ENCODE data around the gene SMYD3.

SMYD3 gene

DNA sequence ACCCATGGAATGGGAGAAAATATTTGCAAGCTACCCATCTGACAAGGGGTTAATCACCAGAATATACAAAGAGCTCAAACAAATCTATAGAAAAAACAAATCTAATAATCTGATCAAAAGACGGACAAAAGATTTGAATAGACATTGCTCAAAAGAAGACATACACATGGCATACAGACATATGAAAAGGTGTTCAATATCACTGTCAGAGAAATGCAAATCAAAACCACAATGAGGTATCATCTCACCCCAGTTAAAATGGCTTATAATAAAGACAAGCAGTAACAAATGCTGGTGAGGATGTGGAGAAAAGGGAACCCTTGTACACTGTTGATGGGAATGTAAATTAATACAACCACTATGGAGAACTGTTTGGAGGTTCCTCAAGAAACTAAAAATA lies 600.9 kb downstream of the SMYD3 start:
- no peak for DNase-seq (ENCODE audit: low read depth)

DNA sequence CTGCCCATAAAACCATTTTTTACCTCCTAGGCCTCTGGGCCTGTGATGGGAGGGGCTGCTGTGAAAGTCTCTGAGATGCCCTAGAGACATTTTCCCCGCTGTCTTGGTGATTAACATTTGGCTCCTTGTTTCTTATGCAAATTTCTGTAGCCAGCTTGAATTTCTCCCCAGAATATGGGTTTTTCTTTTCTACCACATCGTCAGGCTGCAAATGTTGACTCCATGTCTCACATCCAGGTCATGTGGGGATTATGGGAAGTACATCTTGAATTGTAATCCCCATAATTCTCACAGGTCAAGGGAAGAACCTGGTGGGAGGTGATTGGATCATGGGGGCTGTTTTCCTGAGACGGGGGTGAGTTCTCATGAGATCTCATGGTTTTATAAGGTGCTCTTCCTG lies 603.2 kb downstream of the SMYD3 start:
- DNase-seq (ENCODE audit: low read depth), result no peak

DNA sequence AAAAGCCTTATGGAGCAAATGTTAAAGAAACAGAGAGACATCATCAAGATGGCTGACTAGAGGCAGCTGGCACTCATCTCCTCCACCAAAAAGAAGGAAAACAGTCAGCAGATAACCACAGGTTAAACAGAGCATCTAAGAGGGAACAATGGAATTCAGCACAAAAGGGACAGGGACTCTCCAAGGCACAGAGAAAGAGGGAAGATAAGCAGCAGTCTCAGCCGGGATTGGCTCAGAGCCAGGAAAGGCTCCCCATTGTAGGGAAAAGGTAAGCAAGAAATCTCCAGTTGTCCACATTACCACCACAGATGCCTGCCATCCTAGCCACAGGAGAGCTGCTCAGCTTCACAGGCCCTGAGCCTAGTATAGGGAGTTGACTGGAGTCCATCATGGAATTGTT lies 605.5 kb downstream of the SMYD3 start:
- DNase-seq (ENCODE audit: low read depth), result no peak

DNA sequence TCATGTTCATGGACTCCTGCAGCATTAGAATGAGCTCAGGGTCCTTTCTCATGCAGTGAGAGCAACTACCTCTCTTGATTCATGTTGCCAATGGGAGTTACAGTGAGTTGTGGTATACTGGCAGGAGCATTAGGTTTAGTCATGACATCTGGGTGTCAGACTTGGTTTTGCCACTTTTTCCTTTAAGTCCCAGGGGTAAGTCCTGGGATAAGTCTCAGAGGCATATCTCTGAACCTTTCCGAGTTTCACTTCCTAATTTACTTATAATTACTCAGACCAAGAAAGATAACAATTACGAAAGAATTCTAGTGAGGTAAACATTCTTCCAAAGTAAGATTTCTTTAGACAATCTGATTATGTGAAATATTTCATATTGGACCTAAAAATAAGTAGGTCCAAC lies 606.0 kb downstream of the SMYD3 start:
- DNase-seq (ENCODE audit: low read depth), result no peak

DNA sequence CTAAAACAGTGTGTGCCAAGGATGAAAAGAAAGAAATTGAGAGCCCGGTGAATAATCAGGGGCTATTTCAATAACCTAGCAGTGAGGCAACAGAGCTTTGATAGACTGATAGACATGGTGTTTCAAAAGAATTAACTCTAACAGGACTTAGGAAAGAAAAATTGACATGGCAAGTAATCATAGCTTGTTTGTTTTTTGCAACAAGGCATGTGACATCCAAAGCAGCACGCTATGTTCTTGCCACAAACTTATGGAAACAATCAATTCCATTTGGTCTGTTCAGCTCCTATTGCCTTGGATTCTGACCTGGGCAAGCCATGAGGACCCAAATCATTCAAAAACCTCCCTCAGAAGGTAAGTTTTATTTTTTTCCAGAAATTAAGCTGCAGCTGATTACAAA lies 608.5 kb downstream of the SMYD3 start:
- DNase-seq (ENCODE audit: low read depth), result no peak

DNA sequence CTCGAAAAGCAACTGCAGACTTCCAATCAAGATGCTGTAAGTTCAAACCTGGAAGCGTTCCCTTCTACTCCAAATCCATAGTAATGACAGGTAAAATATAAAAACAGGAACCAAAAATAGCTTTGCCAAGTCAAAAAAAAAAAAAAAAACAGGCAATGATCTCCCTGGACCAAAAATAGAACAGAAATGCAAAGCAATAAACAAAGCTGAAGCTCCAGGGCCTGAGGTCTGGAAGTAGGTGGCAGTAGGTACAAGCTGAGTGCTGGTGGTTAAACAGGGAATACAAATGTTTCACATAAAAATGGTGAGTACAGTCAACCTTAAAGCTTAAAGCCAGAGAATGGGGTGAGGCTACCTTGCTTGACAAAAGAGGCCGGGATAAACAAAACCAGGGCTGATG lies 610.8 kb downstream of the SMYD3 start:
- DNase-seq (ENCODE audit: low read depth), result no peak

DNA sequence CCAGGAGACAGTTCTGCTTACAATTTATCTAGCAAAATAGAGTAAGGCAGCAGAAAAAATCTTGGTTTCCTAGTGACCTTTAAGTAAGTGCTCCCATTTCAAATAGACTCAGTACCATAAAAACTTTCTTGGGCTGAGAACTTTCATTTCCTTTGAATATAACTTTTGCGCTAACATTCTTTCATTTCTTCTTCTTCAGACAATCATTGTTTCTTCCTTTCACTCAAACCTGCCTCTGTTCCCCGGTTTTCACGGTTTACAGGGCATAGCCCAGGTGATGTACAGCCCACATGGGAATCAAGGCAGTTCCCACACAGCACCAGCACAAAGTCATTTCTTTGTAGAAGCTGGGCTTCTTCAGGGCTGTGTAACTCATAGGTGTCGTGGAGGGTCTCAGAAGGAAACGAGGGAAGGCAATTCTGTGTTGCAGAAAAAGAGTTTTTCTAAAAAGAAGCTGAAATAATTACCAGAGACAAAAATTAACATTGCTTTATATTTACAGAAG lies 611.6 kb downstream of the SMYD3 start:
- no peak for DNase-seq (ENCODE audit: low read depth)

DNA sequence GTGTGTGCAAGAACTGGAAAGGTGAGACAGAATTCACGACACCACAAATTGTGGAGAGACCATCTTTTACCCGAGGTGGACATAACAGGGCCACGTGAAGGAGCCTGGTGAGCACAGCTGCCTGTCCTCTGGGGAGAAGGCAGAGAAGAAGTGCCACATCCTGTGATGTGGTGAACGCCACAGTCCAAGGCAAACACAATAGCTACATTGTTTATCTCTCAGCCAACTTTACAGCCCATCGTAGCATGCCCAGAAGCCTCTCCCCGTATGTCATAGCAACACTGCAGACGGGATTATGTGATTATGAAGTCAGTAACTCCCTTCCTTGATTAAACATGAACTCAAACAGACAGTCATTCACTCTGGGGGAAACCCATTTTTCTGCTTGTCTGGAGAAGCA lies 612.2 kb downstream of the SMYD3 start:
- no peak for DNase-seq (ENCODE audit: low read depth)

DNA sequence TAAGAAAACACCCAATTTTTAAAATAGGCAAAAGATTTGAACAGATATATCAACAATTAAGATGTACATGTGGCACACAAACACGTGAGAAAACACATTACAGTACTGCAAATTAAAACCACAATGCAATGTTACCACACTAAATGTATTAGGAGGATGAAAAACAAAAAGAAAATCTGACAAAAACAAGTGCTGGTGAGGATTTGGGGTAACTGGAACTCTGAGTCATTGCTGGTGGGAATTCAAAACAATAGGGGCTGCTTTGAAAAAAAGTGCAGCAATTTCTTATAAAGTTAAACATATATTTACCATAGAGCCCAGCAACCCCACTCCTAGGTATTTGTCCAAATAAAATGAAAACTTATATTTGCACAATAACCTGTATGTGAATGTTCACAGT lies 614.1 kb downstream of the SMYD3 start:
- no peak for DNase-seq (ENCODE audit: low read depth)

DNA sequence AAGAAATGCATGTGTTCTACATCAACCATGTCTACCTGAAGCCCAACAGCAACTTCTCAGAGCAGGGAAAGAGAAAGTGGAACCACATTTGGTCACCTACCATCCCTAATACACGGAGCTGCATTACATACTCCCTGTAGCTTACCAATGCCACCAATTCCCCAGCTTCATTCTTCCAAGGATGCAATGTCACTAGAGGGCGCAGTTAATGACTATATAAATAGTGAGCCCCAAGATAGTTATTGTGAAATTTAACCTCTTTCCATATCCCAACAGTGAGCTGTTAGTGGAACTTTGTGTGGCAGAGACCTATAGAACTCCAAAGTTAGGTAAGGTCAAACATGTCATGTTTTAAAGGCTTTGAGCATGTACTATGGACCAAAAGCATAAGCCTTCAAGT lies 618.3 kb downstream of the SMYD3 start:
- no peak for DNase-seq (ENCODE audit: low read depth)

DNA sequence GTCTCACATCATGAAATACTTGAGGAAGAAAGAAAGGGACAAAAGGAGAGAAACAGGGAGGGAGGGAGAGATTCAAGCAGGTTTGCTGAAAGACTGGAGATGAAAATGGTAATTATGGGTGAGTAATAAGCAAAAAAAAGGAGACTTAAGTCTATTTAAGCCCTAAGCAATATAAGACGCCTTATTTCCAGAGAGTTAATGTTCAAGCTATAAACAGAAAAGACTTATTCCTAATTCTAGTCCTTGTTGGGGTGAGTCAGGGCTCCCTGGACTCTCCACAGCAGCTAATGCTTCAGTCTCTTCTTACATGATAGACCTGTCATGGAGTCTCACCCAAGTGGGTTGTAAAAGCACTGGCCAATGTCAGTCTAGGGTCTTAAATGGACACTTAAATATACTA lies 619.2 kb downstream of the SMYD3 start:
- DNase-seq (ENCODE audit: low read depth), result no peak

DNA sequence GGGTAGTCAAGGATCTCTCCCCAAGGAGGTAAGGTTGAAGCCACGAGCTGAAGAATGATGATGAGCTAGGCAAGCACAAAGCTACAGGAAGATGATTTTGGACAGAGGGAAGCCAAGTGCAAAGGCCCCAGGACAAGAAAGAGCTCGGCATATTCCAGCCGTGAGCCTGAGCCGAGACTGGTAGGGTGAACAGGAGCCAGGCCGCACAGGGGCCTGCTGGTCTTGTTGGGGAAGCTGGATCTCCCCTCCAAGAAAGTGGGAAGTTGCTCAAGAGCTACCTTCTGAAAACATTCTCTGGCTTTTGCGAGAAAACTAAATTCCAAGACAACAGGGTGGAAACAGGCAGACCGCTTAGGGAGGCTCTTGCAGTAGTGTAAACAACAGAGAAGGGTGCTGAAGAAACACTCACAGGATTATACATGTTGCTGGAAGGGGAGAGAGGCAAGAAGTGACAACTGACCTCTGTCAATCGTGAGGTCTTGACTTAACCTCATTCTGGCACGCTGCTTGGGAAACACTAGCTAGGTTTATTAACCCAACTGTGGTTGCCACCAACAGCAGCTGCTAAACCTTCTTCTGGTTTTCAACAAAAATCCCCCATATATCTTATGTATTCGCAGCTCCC lies 625.2 kb downstream of the SMYD3 start:
- no peak for DNase-seq (ENCODE audit: low read depth)

DNA sequence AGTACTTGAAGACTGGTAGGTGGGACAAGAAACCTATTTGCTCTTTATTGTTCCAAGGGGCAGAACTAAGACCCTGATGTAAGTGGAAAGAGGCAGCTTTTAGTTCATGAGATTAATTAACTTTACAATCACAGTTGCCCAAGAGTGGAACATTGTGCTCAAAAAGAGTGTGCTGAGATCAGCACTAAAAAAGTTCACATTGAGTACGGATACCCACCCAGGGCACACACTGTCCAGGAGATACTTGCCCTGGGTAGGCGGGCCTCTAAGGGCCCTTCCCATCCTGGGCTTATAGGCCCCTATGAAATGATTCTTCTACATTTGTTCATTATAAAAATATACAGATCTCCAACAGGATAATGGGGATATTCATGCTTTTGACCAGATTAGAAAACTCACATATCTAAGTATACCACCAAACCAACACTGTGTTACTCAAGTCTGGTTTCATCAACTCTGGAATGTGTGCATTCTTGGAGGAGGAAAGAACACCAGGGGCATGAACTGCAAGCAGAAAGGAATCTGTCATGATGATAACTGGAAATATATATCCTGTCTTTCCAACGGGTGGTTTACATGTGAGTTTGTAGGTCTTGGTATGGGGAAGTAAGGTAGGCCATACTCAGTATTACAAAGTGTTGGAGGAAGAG lies 626.2 kb downstream of the SMYD3 start:
- no peak for DNase-seq (ENCODE audit: low read depth)

DNA sequence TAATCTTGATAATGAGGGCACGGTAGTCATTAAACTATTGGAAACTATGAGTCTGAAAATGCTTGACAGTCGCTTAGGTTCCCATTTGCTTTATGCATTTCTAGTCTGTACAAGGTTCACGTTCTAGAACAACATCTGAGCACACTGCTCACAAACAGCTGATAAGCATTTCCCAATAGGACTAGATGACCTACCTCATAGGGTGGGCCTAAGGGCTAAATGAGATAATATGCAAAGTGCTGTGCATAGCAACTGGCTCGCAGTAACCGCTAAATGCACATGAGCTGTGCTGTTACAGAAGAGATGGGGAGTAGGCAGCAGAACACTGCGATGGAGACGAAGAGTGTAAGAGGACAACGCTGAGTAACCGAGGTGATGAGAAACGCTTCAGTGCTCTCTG lies 628.0 kb downstream of the SMYD3 start:
- no peak for DNase-seq (ENCODE audit: low read depth)

DNA sequence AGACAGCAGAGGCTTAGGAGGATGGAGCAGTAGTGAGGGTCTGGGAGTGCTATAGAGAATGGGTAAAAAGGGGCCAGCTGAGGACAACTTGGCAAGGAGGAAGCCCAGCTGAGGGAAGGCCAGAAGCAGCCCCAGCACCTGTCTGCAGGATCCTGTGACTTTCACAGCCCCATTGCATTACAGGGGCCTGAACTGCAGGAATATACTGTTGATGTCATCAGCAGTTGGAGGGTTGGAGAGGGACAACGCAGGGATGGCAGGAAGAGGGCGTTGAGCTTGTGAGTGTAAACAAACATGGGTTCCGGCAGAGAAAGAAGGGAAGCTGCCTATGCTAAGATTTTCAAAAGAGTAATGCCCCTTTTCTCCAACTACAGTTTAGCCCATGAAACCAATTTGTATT lies 628.5 kb downstream of the SMYD3 start:
- no peak for DNase-seq (ENCODE audit: low read depth)

DNA sequence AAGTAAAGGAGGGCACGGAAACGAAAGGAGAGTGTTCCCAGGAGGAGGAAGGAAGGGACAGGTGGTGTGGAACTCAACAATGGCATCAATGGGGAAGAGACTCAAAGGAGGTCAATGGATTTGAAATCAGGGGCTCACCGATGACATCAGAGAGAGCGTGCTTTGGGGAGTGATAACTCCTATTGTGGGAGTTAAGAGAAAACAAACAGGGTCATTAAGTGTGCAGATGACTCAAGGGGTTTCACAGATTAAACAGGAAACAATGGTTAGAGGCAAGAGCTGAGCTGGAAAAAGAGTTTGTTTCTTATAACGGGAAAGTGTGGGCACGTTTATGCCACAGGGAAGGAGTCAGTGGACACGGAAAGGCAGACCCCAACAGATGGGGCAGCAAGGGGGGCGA lies 629.1 kb downstream of the SMYD3 start:
- no peak for DNase-seq (ENCODE audit: low read depth)

DNA sequence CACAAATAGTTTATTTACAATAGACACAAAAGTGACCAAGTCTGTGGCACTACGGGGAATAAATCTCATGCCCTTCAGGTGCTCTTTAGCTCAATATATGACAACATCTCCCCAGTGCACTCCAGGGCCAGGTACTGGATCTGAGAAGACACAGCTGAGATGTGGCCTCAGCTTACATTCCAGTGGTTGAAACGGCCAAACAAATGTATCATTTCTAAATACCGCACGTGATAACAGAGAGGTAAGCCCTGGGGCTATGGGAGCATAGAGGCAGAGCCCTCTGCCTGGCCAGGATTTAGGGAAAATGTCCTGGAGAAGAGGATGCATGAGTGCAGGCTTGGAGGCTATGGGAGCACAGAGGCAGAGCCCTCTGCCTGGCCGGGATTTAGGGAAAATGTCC lies 630.5 kb downstream of the SMYD3 start:
- no peak for DNase-seq (ENCODE audit: low read depth)

DNA sequence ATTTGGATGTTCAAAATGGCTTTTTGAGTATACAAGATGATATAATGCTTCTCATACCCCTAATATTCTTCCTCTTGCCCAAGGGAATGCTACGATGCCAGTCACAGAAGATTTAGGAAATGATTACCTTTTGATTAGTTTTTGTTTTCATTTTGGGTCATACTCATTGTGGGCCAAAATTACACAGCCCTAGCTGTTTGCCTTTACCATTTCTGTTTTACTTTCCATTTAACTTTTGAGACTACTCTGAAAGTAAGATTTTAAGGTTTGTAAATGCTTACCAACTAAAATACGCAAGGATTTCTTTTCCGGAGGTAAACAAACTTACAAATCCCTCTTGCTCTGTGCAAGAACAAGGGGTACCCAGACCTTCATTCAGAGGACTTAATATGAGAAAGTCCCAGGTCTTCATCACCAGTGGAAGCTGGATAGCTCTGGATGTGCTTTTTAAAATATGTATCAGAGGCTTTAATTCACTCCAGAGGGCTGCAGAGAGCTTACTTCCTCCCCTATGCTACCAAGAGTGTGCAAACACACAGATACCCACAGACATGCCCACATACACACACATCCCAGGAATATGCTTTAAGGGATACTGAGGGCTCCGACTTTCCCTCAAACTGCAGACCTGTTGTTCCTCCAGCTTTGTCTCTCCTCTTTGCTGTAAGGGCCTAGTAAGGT lies 631.4 kb downstream of the SMYD3 start:
- no peak for DNase-seq (ENCODE audit: low read depth)

DNA sequence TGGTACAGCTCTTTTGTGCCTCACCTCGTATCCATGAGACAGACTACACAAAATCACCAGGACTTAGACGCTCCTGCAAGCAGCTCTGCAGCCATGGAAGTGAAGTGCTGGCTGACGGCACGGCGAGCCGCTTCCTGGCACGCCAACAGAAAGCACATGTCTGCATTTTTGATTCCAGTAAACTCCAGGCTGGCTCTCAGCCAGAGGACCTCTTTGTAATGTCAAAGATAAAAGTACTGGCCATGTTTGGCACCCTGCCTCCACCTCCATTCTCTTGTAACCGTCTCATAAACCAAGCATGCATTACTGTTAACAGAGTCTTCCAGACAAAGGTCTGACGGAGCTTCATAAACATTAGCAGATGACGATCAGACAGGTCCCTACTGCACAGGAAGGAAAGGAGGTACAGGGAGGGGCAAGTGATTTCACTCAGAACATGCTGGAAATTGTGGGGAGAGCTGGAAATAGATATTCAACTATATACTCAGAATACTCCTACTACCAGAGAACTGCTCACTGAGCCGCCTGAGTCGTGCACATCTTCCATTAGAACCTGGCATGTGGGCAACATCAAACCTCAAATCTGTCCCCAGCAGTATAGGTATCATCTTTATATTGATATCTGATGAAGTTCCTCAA lies 632.0 kb downstream of the SMYD3 start:
- no peak for DNase-seq (ENCODE audit: low read depth)

DNA sequence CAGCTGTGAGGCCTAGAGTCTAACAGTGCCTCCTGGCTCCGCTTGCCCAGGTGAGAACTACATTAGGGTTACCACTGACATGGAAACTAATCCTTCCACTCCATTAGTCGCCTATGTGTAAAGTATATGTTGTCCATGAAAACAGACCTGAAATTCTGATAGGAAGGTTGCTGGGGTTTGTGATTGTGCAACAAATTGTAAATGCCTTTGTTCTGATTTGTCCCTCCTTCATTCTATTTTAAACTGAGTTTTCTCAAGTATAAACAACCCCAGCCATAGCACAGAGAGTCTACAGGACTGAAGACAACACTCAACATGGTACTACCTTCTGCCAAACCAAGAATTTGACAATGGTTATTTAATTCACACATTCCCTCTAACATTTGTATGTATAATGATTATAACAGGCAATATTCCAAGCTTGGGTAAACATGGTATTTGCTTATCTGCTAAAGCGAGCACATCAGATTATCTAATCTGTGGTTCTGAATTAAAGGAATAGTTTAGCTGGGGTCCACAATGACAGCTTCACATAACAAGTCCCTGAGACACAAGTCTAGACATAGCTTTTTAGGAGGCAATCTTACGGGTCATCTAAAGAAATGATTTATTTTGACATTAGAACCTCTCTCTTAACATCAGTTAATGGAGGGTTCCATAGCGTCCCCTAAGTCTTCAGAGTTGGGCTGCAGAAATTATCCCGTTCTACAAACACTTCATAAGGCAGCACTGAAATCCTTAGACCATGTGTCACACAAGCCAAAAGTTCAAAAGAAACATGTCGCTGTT lies 633.0 kb downstream of the SMYD3 start:
- DNase-seq (ENCODE audit: low read depth), result no peak

DNA sequence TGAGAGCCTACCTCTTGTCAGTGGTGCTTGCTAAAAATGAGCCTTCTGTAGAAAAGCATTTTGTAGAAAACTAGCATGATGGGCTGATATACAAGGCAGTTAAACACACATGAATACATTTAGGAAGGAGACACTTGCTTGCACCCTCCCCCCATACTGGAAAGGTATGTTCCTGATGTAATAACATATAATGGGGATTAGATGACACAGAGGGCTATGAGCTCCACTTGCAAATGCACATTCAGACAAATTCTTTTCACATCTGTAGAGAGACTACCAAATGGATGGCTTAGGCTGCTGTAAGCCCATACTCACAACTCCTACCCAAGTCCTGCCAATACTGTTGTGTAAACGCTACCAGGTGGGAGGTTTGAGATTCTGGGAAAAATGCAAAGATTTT lies 634.0 kb downstream of the SMYD3 start:
- DNase-seq (ENCODE audit: low read depth), result no peak

DNA sequence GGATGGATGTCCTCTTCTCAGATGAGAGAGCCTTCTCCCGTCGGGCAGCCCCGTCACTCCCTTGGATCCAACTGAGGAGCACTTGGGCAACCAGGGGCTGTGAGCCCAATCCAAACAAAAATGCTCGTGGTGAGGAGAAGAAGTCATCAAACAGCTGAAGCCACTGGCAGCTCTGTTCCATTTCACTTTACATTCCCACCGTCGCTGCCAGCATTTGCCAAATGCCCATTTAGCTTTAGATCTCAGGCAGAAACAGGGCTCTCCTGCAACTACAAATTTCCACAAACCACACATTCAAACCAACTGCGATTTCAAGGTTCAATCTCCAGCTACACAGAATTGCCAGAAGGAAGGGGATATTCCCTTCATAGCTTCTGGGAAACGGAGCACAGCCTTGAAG lies 634.6 kb downstream of the SMYD3 start:
- DNase-seq (ENCODE audit: low read depth), result no peak

Data from activated T-cell treated with anti-CD3 and anti-CD28 coated beads for 24 hours (primary cell).